Left renal cortex interstitium (tissue), 4 donors: ENCODE measurements around the gene CCDC15. TPM values are rescaled to one million over a fixed set of nuclear protein-coding genes. Genes with fewer than 3 reads are reported as not detected.
"Not testable (repeated sequence)": the region's sequence is repeated elsewhere in the genome, so short reads cannot be mapped to it uniquely, and the experiment has no call there.

ENCODE experiments used
- DNase-seq, 4 donors: peaks; one replicate each; pipeline ENCODE4 v3.0.0-alpha.2; 2013; ENCODE audit warnings: low read depth in 4 of 4, low spot score in 2 of 4, missing footprints in 1 of 4
- polyA plus RNA-seq, 4 donors: library from polyadenylated mRNA; unstranded; fragments of 120-200 nt; gene quantifications; one replicate each; pipeline ENCODE4 v1.2.1, GENCODE V29; 2013; ENCODE audit not compliant: insufficient read length in 4 of 4

The CCDC15 gene
- polyA plus RNA-seq, 4 donors: 3.9 to 4.3 (median 4.1) TPM

DNA sequence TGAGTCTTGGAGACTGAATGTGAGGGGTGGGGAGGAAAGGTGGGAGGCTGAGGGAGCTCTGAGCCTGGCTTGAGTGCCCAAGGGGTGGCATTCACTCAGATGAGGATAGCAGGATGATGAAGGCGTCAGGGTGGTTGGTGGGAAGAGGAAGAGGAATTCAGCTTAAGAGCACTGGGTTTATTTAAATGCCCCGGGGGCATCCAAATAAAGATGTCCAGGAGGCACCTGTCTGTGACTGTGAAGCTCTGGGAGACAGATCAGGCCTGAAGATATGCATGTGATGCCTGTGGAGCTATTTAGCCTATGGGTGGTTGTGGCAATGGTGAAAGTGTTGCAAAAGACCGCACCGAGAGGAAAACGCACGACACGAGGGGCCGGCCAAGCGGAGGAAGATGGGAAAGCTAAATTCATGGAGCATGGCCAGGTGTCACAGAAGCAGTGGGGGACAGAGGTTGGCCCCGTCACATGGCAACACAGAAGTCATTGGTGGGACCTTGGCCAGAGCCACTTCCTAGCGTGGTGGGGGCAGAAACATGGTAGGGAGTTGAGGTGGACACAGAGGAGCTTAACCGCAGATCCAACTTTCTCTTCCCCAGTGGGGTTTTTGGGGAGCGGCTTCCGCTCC is 124.6 kb downstream of the CCDC15 start:
- no peak for DNase-seq

DNA sequence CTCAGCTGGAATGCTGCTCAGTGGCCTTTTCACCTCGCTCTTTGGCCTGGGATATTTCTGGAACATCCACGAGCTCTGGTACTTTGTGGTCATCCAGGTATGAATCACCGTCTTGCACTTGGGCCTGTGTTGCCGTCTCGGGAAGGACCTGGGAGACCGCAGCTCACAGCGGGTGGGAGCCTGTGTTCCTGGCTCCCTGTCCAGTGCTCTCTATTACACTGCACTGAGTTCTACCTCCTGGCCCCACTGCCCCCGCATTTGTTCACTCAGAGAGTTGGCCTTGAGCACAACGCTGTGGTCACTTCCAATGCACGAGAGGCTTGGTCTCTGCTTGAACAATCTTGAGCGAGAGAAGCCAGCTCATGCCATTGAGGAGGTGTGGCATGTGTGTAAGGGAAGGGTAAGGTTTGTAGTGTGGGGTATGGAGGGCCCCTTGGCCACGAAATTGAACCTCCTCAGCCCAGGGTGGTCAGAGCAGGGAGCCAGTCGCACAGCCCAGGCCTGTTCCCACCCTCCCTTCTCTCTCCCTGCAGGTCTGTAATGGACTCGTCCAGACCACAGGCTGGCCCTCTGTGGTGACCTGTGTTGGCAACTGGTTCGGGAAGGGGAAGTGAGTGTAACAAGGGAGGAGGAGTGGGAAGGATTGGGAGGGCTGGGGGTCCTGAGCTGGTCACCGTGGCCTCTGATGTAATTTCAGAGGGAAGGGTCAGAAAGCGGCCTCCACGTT is 125.3 kb downstream of the CCDC15 start:
- DNase-seq: no peak

DNA sequence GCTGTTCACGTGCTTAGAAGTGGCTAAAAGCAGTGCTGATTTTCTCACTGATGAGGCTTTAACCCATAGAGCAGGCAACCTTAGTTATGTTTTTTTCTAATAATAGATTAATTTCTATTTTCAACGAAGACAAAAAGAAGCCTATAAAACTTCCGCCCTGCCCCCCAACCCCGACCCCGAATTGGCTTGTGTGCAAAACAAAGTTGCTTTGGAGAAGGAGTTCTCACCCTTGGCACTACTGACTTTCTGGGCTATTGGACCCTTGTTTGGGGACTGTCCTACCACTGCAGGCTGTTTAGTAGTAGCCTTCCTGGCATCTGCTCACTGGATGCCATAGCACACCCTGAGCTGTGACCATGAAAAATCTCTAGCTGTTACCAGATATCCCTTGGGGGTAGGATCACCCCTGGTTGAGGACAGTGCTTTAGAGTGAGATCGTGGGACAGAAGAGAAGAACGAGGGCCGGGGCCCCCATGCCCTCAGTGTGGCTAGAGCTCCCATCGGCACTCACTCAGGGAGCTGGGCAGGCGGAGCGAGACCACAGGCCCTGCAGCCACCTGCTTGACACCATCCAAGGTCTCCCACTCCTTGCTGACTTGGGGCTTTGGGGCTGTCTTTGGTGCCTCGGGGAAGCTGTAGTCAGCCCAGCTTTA is 126.0 kb downstream of the CCDC15 start:
- no peak for DNase-seq

DNA sequence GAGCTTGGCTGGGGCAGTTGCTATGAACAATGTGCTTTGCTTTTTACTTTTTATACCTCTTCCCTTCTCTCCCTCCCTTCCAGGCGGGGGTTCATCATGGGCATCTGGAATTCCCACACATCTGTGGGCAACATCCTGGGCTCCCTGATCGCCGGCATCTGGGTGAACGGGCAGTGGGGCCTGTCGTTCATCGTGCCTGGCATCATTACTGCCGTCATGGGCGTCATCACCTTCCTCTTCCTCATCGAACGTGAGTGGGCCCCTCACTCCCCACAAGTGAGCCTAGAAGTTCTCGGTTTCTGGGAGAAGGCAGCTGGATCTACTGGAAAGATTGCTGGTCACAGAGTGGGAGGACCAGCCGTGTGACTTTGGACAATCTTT is 126.5 kb downstream of the CCDC15 start:
- no peak for DNase-seq

DNA sequence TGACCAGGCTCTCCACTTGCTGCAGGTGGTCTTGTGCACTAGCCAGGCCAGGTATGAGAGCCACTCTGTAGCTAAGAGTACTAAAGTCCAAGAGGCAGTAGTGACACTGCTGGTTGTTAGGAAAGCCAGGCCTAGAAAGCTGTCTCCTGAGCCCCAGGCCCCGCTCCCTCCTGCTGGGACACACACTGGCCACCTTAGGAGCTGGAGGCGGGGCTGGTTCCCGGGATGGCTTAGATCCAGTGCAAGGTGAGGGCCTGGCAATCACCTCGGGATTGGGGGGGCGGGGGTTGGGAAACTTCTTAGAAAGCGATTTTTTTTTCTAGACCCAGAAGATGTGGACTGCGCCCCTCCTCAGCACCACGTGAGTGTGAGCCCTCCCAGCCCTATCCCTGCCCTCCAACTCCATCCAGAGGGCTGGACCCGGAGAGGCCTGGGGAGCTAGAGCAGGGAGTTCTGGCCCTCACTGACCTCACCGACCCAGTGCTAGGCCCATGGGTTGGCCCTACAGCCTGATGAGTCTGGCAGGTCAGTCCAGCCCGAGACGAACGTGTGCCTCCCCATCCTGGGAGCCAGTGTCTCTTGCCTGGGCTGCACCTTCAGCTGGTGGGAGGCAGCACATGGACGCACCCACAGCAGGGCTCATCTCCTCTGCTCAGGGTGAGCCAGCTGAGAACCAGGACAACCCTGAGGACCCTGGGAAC is 127.2 kb downstream of the CCDC15 start:
- DNase-seq: no peak

DNA sequence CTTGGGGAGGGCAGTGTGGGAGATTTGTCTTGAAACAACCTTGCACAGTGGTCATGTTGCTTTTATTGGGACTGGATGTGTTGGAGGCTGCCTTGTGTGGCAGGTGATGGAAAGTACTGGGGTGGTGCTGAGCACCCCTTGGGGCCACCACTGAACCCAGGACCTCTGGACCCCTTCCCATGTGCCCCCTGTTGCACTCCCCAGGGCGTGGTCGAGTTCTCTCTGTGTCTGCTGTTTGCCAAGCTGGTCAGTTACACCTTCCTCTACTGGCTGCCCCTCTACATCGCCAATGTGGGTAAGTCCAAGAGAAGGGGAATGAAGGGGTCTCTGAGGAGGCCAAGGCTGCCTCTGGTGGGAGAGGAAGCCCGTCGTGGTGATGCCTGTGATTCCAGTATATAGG is 128.0 kb downstream of the CCDC15 start:
- DNase-seq: no peak

DNA sequence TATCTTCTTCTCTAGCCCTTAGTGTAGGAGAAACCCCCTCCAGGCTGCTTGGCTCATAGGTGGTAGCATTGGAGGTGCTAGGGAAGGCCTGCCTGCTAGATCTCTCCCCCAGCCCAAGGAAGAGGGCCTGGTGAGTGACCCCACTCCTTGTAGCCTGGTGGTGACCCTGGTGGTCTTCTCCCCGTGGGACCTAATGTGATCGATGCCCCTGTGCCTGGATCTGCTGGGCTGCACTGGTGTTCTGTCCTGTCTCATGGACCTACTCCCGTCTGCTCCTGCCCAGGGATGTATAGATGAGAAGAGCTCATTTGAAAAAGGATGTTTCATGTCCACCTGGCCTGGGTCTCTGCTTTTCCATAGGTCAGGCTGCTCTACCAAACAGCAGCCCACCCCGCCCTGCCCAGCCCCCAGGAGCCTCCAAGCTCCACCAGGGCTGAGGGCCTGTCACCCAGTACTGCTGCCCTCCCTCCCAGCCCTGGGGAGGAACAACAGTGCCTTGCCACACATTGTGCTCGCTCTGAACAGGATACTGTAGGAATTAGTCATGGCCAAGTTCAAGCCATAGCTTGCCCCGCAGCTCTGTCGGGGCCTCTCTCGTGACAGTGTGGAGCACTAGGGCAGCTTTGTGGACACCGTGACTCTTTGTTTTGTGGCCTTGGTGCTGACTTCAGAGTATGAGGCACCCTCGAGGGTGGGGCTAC is 128.8 kb downstream of the CCDC15 start:
- DNase-seq: no peak

DNA sequence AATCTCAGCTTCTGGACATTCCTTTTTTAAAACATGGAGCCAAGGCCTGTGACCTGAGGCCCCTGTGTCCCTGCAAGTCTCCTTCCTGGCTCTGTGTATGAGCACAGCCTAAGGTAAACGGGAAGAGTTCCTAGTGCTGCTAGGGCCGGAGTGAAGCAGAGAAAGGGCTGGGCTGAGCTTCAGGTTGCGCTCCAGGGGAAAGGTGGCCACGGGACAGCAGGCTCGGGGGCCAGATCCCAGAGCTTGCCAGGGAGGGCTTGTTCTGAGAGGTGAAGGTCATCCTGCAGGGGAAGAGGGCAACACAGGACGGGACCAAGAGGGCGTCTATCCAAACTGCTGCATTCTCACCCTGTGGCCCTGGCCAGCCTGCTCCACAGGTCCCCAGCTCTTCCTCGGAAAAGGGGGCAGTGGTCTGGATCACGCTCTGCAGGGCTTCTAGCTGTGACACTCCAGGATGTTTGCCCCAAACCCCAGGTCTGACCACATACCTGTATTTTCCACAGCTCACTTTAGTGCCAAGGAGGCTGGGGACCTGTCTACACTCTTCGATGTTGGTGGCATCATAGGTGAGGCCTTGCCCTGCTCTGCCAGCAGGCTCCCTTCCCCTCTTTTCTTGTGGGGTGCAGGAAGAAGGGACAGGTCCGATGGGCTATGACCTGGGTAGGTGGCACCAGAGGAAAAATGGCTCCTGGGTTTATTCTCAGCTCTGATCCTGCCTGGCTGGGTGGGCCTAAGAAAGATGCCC is 129.5 kb downstream of the CCDC15 start:
- DNase-seq: no peak

DNA sequence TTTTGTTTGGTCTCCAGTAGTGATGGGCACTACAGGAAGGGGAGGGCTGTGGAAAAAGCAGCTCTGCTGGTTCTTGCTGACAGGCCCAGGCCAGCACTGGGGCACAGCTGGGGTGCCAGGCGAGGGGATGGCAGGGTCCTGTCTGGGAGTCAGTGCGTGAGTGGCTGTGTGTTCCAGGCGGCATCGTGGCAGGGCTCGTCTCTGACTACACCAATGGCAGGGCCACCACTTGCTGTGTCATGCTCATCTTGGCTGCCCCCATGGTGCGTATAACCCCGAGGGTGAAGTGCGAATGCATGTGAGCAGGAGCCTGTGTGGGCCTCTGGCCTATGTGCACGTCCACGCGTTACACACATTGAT is 130.0 kb downstream of the CCDC15 start:
- DNase-seq: no peak

DNA sequence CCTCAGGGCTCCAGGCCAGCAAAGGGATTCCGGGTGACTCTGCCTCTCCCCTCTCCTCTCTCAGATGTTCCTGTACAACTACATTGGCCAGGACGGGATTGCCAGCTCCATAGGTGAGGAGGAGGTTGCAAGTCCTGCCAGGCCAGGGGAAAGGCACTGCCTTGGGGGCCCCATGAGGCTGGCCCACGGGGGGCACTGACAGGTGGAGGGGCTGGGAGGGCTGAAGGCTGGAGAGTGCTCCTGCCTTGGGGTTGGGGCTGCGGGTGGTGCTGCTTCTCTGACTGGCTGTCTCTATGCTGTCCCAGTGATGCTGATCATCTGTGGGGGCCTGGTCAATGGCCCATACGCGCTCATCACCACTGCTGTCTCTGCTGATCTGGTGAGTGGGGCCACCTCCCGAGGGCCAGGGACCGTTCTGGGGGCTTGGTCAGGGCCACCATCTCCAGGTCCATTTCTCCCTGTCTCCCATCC is 130.8 kb downstream of the CCDC15 start:
- DNase-seq: no peak

DNA sequence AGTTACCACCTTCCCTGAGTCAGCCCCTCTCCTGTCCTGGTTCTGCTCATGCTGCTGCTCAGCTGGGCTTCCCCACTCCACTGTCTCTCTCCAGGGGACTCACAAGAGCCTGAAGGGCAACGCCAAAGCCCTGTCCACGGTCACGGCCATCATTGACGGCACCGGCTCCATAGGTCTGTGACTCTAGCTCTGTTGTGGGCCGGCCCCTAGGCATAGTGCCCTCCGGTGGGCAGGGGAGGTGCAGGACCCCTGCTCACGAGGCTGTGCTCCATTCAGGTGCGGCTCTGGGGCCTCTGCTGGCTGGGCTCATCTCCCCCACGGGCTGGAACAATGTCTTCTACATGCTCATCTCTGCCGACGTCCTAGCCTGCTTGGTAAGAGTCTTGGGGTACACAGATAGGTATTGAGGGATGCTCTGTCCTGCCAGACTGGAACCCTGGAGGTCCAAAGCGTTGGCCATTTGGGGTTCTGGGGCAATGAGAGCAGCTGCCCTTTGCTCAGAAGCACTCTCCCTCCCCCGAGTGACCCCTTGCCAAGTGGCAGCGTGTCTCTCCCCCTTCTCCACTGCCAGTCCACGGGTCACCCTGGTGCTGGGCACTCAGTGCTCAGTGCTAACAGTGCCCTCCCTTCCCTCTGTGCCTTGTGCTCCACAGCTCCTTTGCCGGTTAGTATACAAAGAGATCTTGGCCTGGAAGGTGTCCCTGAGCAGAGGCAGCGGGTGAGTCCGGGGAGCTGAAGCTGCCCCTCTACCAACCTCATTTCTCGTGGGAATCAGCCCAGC is 131.5 kb downstream of the CCDC15 start:
- DNase-seq: no peak

DNA sequence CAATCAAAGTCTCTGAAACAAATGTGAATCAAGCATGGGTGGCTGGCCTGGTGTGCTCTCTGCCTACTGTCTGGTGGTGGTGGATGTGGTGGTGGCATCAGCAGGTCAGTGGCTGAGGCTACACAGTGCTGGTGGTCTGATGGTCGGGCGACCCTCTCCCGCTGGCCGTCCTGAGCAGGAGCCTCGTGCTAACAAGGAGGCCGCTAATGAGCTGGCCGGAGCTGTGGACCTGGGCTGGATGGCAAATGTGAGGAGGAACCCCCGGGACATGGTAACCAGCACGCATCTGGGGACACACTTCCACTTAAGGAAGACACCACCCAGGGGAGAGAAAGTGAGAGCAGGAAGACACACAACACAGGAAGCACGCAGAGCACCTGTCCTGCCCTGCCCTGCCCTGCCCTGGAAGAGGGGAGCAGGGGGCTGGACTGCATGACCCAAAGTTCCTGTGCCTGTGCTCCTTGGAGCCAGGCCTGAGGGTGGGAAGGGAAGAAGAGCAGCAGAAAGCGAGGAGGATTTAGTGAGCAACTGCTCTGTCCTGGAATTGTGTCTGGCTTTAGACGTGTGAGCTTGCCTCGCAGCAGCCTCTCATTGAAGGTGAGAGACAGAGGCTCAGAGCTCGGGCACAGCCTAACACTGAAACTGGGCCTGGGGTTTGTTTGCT is 132.8 kb downstream of the CCDC15 start:
- DNase-seq: no peak

DNA sequence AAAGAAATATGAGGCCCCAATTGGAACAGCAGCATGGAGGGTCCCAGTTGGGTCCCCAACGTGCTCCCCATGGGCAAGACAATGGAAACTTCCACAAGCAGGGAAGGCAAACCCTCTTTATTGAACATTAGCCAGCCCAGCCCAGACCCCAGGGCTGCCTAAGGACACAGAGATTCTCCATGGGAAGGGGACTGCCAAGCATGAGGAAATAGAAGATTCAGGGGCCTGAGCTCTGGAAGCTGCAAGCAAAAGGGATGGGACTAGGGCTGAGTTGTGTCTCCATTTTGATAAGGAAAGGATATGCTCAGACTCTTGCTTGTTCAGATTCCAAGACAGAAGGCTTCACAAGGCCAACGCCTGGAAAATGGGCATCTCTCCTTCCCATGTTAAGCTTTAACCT is 134.1 kb downstream of the CCDC15 start:
- no peak for DNase-seq

DNA sequence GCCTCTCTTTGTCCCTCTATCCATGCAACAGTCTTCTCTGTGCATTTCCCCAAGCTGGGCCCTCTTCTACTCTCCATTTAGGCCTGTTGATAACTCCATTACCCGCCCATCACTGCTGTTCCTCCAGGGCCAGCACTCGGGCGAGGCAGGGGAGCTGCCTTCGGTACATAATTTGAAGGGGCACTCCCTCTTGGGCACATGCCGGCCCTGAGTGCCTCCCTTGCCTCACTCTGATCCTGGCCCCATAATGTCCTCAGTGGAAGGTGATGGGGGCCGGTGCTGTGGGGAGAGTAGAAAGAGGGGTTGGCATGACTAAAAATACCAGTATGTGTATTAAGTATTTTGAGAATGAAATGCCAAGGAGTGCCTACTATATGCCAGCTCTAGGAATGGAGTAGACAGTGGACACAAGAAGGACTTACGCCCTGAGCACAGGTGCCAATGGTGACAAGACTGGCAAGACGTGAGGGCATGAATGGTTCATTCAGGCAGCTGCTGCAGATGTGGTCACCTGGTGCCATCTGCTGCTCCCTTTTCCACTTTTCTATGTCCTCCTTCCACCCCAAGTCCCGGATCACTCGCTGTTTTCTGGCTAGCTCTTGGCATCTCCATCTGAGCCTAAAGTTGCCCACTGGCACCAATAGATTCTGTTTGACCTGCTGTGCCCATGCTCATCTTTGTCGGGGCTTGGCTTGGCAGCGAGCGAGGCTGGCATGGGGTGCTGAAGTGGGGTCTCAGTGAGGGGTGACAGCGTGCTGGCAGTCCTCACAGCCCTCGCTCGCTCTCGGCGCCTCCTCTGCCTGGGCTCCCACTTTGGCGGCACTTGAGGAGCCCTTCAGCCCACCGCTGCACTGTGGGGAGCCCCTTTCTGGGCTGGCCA is 134.8 kb downstream of the CCDC15 start:
- no peak for DNase-seq

DNA sequence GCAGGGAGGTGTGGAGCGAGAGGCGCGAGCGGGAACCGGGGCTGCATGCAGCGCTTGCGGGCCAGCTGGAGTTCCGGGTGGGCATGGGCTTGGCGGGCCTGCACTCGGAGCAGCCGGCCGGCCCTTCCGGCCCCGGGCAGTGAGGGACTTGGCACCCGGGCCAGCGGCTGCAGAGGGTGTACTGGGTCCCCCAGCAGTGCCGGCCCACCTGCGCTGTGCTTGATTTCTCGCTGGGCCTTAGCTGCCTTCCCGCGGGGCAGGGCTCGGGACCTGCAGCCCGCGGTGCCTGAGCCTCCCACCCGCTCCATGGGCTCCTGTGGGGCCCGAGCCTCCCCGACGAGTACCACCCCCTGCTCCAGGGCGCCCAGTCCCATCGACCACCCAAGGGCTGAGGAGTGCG is 135.5 kb downstream of the CCDC15 start:
- not testable (repeated sequence) for DNase-seq

DNA sequence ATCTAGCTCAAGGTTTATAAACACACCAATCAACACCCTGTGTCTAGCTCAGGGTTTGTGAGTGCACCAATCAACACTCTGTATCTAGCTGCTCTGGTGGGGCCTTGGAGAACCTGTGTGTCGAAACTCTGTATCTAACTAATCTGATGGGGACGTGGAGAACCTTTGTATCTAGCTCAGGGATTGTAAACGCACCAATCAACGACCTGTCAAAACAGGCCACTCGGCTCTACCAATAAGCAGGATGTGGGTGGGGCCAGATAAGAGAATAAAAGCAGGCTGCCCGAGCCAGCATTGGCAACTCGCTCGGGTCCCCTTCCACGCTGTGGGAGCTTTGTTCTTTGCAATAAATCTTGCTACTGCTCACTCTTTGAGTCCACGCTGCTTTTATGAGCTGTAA is 136.1 kb downstream of the CCDC15 start:
- DNase-seq: not testable (repeated sequence)

DNA sequence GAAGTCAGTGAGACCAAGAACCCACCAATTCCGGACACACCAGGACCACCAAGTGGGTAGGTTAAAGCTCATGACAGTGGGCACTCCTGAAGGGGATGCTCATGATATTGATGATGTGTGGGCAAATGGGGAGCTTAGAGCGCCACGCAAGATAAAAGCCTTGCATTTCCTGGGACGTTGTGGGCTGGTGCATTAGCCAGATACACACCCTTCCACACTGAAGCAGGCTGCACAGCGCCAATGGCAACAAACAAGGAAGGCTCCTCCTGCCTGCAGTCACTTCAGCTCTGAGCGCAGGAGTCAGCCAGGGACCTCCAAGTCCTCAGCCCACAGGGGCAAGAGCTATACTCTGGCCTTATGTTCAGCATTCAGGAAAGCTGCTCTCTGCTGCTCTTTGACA is 136.8 kb downstream of the CCDC15 start:
- DNase-seq: no peak
